ENCODE data around the gene USP12.

Gene USP12

DNA sequence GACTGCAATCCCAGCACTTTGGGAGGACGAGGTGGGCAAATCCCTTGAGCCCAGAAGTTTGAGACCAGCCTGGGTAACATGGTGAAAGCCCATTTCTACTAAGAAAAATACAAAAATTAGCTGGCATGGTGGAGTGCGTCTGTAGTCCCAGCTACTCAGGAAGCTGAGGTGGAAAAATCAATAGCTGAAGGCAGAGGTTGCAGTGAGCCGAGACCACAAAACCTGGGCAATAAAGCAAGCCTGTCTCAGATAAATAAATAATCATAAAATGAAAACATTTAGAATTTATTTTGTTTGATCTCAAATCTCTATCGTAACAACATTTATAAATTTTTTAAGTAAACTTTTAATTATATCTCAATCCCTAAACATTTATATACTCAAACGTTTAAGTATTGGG lies 36.6 kb downstream of the USP12 start:
- TF ChIP-seq POLR2AphosphoS5 (IDR thresholded peaks at IDR 0.05; ENCODE audit: borderline replicate concordance, low read depth, low read length) = no peak
- TF ChIP-seq EZH2 (IDR thresholded peaks at IDR 0.05) = no peak
- no peak for TF ChIP-seq FOXP2 (optimal IDR thresholded peaks at IDR 0.05; ENCODE audit: control extremely low read depth, extremely low read length, insufficient read depth)
- Histone ChIP-seq H3K36me3 (ENCODE audit: insufficient read depth, low read length) (no peaks in the 10 kb centered on the region), H3K27ac (no peak overlapping the region), H3K9ac (ENCODE audit: insufficient read length) (no peak overlapping the region), H3K4me3 (no peak overlapping the region), H3K9me3 (ENCODE audit: low read depth, low read length) (no peaks in the 10 kb centered on the region)
- DNase-seq (ENCODE audit: low read depth, low spot score) = no peak

DNA sequence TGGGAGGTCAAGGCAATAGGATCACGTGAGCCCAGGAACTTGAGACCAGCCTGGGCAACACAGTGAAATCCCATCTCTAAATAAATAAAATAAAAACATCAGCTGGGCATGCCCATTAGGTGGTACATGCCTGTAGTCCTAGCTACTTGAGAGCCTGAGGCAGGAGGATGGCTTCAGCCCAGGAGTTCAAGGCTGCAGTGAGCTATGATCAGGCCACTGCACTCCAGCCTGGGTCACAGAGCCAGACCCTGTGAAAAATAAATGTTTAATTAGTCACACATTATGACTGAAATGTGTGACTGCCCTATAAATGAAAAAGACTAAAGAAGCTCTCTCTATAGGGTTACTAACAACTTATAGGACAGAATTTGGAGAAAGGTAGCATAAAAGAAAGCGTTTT lies 37.7 kb downstream of the USP12 start:
- H3K9ac ChIP-seq (ENCODE audit: insufficient read length) = no peak overlapping the region
- no peak for TF ChIP-seq FOXP2 (optimal IDR thresholded peaks at IDR 0.05; ENCODE audit: control extremely low read depth, extremely low read length, insufficient read depth)
- no peaks in the 10 kb centered on the region for H3K36me3 ChIP-seq (ENCODE audit: insufficient read depth, low read length)
- no peak overlapping the region for H3K4me3 ChIP-seq
- H3K9me3 ChIP-seq (ENCODE audit: low read depth, low read length) = no peaks in the 10 kb centered on the region
- no peak for DNase-seq (ENCODE audit: low read depth, low spot score)
- no peak overlapping the region for H3K27ac ChIP-seq

DNA sequence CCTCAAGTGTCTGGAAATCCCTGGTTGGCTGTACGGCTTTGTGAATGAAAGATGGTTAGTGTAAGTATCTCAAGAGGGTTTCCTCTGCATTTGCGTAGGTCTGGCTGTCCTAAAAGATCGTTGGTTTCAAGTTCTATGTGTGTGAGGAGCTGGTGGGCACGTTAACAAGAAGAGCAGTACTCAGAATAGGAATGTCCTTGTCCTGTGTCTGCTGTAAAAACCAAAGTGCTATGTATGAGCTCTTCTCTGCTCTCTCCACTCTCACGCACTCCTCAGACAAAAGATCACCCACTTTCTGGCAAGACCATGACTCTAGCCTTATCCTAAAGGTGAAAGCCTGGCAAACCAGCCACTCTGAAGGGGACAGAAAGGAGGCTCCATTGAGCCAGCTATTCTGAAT lies 39.1 kb downstream of the USP12 start:
- DNase-seq (ENCODE audit: low read depth, low spot score) = no peak
- H3K27ac ChIP-seq = no peak overlapping the region
- TF ChIP-seq POLR2AphosphoS5 (IDR thresholded peaks at IDR 0.05; ENCODE audit: borderline replicate concordance, low read depth, low read length) (no peak), FOXP2 (optimal IDR thresholded peaks at IDR 0.05; ENCODE audit: control extremely low read depth, extremely low read length, insufficient read depth) (no peak), EZH2 (IDR thresholded peaks at IDR 0.05) (no peak)
- H3K36me3 ChIP-seq (ENCODE audit: insufficient read depth, low read length) = no peaks in the 10 kb centered on the region
- H3K4me3 ChIP-seq = no peak overlapping the region
- no peaks in the 10 kb centered on the region for H3K9me3 ChIP-seq (ENCODE audit: low read depth, low read length)
- H3K9ac ChIP-seq (ENCODE audit: insufficient read length) = no peak overlapping the region

DNA sequence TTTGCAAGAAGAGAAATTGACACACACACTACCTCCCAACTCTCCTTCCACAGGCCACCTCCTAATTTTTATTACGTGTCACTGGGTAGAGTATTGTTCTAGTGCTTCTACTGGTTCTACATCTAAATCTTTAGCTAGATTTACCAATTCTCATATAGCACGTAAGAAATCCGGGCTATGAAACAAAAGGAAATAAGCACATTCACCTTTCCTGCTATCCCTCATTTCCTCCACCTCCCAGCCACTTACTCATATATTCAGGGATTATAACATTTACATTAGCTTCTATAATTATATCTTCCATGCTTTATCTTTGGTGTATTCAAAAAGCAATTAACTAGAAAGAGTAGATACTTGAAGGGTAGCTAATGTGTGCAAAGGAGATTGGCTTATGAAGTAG lies 39.7 kb downstream of the USP12 start:
- DNase-seq (ENCODE audit: low read depth, low spot score) = no peak
- Histone ChIP-seq H3K36me3 (ENCODE audit: insufficient read depth, low read length) (no peaks in the 10 kb centered on the region), H3K9me3 (ENCODE audit: low read depth, low read length) (no peaks in the 10 kb centered on the region), H3K9ac (ENCODE audit: insufficient read length) (no peak overlapping the region), H3K27ac (no peak overlapping the region), H3K4me3 (no peak overlapping the region)
- TF ChIP-seq EZH2 (IDR thresholded peaks at IDR 0.05) (no peak), POLR2AphosphoS5 (IDR thresholded peaks at IDR 0.05; ENCODE audit: borderline replicate concordance, low read depth, low read length) (no peak), FOXP2 (optimal IDR thresholded peaks at IDR 0.05; ENCODE audit: control extremely low read depth, extremely low read length, insufficient read depth) (no peak)

DNA sequence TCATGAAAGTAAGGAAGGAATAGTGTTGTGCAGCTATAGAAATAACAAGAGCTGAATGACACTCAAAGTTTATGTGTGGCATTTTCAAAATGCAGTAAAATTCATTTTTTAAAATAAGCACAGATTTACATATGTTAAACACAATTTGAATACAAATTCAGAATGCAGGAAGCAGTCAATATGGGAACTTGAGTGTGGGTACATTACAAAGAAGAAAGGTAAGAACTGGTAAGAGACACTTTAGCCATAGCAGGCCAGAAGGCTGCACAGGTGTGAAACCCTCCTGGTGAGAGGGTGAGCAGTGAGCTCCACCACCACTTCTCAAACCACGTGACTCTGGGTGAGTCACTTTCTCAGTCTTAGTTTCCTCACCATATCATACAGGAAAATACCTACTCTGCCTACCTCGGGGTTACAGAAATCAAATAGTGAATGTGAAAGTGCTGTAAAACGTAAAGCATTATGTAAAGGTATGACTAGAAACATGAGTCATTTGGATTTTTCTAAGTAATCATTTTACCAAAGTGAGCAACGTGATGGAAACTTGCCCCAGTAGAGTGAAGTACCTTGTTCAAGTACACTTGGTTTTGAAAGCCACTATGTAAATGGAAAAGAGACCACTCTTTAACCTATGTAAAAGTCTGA lies 40.5 kb downstream of the USP12 start:
- Histone ChIP-seq H3K9ac (ENCODE audit: insufficient read length) (no peak overlapping the region), H3K9me3 (ENCODE audit: low read depth, low read length) (no peaks in the 10 kb centered on the region), H3K4me3 (no peak overlapping the region), H3K27ac (no peak overlapping the region), H3K36me3 (ENCODE audit: insufficient read depth, low read length) (no peaks in the 10 kb centered on the region)
- TF ChIP-seq POLR2AphosphoS5 (IDR thresholded peaks at IDR 0.05; ENCODE audit: borderline replicate concordance, low read depth, low read length) (no peak), EZH2 (IDR thresholded peaks at IDR 0.05) (no peak), FOXP2 (optimal IDR thresholded peaks at IDR 0.05; ENCODE audit: control extremely low read depth, extremely low read length, insufficient read depth) (no peak)
- no peak for DNase-seq (ENCODE audit: low read depth, low spot score)

DNA sequence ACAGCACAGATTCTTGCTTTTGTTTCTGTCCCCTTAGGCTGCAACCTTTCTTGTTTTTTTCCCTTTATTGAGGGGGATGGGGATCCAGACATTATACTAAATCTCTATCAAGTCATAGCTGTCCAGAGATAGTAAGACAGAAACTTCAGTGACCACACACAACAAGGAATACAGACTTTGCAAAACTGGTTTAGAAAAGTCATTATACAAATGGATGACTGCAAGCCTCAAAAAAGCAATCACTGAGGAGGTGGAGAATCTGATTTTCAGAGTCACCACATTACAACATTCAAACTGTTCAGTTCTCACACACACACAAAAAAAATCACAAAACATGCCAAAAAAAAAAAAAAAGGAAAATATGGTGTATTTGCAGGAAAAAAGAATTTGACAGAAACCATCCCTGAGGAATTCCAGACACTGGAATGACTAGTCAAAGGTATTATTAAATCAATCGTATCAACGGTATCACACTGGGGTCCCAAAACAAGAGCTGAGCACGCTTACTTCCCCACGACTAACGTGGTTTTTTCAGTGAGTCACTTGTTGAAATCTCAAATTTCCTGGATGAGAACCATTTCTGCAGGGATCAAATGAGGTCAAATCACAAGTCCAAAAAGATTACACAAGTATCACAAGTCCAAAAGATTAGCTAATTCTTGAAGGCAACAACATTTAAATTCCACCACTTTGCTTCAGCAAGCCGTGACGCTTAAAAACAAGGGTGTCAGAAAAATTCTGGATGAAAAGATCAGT lies 41.2 kb downstream of the USP12 start:
- DNase-seq (ENCODE audit: low read depth, low spot score) = no peak
- H3K4me3 ChIP-seq = no peak overlapping the region
- H3K9ac ChIP-seq (ENCODE audit: insufficient read length) = no peak overlapping the region
- no peak for TF ChIP-seq EZH2 (IDR thresholded peaks at IDR 0.05)
- no peak for TF ChIP-seq POLR2AphosphoS5 (IDR thresholded peaks at IDR 0.05; ENCODE audit: borderline replicate concordance, low read depth, low read length)
- no peak for TF ChIP-seq FOXP2 (optimal IDR thresholded peaks at IDR 0.05; ENCODE audit: control extremely low read depth, extremely low read length, insufficient read depth)
- no peaks in the 10 kb centered on the region for H3K9me3 ChIP-seq (ENCODE audit: low read depth, low read length)
- H3K36me3 ChIP-seq (ENCODE audit: insufficient read depth, low read length) = no peaks in the 10 kb centered on the region
- no peak overlapping the region for H3K27ac ChIP-seq

DNA sequence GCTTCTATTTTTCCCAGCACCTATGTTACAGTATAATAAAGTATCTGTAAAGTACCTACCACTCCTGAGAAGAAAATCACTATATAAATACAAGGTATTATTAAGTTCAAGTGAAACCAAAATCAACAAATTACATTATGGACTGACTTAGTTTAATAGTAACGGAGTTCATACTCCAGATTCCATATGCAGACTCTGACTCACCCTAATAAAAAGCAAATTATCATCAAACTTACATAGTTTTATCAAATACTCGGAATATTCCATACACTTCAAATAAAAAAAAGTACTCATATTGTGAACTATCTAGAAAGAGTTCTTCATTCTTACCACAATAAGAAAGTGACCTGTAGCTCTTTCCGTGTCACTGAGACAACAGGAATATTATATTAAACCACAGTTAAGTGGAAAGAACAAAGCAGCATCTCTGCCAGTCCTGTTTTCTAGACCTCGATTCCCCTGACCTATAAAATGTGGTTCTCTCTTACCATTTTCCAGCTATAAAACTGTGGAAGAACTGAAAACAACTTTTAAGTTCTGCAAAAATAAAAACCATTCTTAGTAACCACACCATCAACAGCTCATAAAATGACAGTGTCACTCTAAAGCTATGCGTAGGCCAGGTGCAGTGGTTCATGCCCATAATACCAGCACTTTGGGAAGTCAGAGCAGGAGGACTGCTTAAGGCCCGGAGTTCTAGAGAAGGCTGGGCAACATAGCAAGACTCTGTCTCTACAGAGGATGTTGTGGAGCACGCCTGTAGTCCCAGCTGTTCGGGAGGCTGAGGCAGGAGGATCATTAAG lies 42.6 kb downstream of the USP12 start:
- no peak overlapping the region for H3K27ac ChIP-seq
- TF ChIP-seq FOXP2 (optimal IDR thresholded peaks at IDR 0.05; ENCODE audit: control extremely low read depth, extremely low read length, insufficient read depth) (no peak), EZH2 (IDR thresholded peaks at IDR 0.05) (no peak), POLR2AphosphoS5 (IDR thresholded peaks at IDR 0.05; ENCODE audit: borderline replicate concordance, low read depth, low read length) (no peak)
- H3K9ac ChIP-seq (ENCODE audit: insufficient read length) = no peak overlapping the region
- H3K4me3 ChIP-seq = no peak overlapping the region
- no peaks in the 10 kb centered on the region for H3K36me3 ChIP-seq (ENCODE audit: insufficient read depth, low read length)
- H3K9me3 ChIP-seq (ENCODE audit: low read depth, low read length) = peaks cover 5% of the 10 kb centered on the region; the same call in 1 of the 2 replicates
- no peak for DNase-seq (ENCODE audit: low read depth, low spot score)

DNA sequence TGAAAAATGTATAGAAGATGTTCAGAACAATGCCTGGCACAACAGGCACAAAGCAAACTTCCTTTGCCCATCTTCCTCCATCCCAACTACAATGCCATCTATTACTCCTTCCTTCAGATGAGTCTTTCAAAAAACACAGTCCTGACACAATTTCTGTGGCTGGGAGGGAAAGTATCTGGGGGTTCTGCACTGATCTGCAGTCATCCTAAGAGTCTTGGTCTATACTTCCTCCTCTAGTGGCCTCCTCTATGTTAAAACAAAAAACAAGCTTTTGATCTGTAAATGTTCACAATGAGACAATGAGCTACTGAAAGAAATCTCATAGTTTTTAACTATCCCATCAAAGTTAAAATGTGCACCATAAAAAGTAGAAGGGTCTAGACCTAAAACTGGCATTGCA lies 44.8 kb downstream of the USP12 start:
- H3K9me3 ChIP-seq (ENCODE audit: low read depth, low read length) = peaks cover 5% of the 10 kb centered on the region; the same call in 1 of the 2 replicates
- no peak for DNase-seq (ENCODE audit: low read depth, low spot score)

More for the DNA sequence above, 44.8 kb downstream of the USP12 start:
- Histone ChIP-seq H3K36me3 (ENCODE audit: insufficient read depth, low read length) (no peaks in the 10 kb centered on the region), H3K9ac (ENCODE audit: insufficient read length) (no peak overlapping the region), H3K27ac (no peak overlapping the region), H3K4me3 (no peak overlapping the region)
- TF ChIP-seq EZH2 (IDR thresholded peaks at IDR 0.05) (no peak), FOXP2 (optimal IDR thresholded peaks at IDR 0.05; ENCODE audit: control extremely low read depth, extremely low read length, insufficient read depth) (no peak), POLR2AphosphoS5 (IDR thresholded peaks at IDR 0.05; ENCODE audit: borderline replicate concordance, low read depth, low read length) (no peak)

All from SK-N-MC (cell line).